ENCODE results near the gene SHF. TPM values are rescaled to one million over a fixed set of nuclear protein-coding genes. Genes with fewer than 3 reads are reported as not detected.

The SHF gene
- total RNA-seq, 1 donor from 2014 or later: 6.4 TPM

DNA sequence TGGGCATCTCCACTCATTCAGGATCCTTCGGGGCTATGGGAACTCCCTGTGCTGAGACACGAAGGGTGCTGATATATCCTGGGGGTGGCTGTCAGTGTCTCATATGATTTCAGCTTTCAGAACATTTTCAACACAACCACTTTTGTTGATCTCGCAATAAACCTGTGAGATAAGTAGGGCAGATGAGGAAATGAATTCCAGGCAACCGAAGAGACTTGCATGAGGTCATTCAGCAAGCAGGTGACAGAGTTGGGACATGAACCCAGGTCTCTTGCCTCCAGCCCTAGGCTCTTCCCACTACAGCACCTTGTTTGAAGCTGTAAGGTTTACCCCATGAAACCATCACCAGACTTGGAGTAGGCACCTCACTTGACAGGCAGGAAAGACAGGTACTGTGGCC lies 41.4 kb downstream of the SHF start:
- no peaks in the 10 kb centered on the region for H3K9me3 ChIP-seq
- H3K4me3 ChIP-seq: no peak overlapping the region
- peaks cover 12% of the 10 kb centered on the region for H3K4me1 ChIP-seq
- peaks cover 60% of the 10 kb centered on the region for H3K36me3 ChIP-seq
- peak overlapping the region; percentile 18 for H3K27ac ChIP-seq
- intact Hi-C loops (cut with DNase I): no loop called here
- TF ChIP-seq, protein P1, sequence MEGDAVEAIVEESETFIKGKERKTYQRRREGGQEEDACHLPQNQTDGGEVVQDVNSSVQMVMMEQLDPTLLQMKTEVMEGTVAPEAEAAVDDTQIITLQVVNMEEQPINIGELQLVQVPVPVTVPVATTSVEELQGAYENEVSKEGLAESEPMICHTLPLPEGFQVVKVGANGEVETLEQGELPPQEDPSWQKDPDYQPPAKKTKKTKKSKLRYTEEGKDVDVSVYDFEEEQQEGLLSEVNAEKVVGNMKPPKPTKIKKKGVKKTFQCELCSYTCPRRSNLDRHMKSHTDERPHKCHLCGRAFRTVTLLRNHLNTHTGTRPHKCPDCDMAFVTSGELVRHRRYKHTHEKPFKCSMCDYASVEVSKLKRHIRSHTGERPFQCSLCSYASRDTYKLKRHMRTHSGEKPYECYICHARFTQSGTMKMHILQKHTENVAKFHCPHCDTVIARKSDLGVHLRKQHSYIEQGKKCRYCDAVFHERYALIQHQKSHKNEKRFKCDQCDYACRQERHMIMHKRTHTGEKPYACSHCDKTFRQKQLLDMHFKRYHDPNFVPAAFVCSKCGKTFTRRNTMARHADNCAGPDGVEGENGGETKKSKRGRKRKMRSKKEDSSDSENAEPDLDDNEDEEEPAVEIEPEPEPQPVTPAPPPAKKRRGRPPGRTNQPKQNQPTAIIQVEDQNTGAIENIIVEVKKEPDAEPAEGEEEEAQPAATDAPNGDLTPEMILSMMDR (IDR thresholded peaks at IDR 0.05): no peak
- no peaks in the 10 kb centered on the region for H3K27me3 ChIP-seq (ENCODE audit: low read depth)
- ATAC-seq (peak; percentile 58 to 64), DNase-seq (no peak)

DNA sequence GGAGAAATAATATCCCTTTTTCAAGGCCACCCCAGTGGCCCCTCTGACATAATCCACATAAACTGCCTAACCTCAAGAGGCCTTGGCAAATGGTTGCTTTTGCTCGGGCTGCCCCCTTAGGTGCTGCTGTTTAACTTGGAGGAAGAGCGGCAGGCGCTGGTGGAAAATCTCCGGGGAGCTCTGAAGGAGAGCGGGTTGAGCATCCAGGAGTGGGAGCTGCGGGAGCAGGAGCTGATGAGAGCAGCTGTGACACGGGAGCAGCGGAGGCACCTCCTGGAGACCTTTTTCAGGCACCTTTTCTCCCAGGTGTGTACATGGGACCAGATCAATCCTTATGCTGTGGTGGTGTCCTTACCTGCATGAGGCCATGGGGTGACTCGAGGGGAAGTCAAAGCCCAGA lies 43.0 kb downstream of the SHF start:
- Histone ChIP-seq H3K4me3 (no peak overlapping the region), H3K9me3 (no peaks in the 10 kb centered on the region), H3K4me1 (peaks cover 21% of the 10 kb centered on the region), H3K36me3 (peaks cover 58% of the 10 kb centered on the region), H3K27me3 (ENCODE audit: low read depth) (no peaks in the 10 kb centered on the region), H3K27ac (no peak overlapping the region)
- DNase-seq: no peak
- ATAC-seq: no peak
- intact Hi-C loops (cut with DNase I): no loop called here
- TF ChIP-seq, protein P1 (IDR thresholded peaks at IDR 0.05): no peak

DNA sequence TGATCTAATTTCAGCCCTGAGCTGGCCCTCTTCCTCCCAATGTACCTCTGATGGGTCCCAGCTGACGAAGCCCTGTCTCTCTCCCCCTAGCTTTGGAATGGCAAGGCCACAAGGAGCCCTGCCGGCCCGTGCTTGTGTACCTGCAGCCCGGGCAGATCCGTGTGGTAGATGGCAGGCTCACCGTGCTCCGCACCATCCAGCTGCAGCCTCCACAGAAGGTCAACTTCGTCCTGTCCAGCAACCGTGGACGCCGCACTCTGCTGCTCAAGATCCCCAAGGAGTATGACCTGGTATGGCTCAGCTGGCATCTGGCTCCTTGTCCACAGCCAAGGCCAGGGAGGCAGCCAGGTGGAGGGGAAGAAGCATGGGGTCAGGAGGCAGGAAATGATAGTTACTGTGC lies 43.8 kb downstream of the SHF start:
- Histone ChIP-seq H3K9me3 (no peaks in the 10 kb centered on the region), H3K4me3 (no peak overlapping the region), H3K36me3 (peaks cover 58% of the 10 kb centered on the region), H3K4me1 (peaks cover 21% of the 10 kb centered on the region), H3K27ac (no peak overlapping the region), H3K27me3 (ENCODE audit: low read depth) (no peaks in the 10 kb centered on the region)
- TF ChIP-seq, protein P1 (IDR thresholded peaks at IDR 0.05): no peak
- intact Hi-C loops (cut with DNase I): no loop called here
- DNase-seq (no peak), ATAC-seq (no peak)

DNA sequence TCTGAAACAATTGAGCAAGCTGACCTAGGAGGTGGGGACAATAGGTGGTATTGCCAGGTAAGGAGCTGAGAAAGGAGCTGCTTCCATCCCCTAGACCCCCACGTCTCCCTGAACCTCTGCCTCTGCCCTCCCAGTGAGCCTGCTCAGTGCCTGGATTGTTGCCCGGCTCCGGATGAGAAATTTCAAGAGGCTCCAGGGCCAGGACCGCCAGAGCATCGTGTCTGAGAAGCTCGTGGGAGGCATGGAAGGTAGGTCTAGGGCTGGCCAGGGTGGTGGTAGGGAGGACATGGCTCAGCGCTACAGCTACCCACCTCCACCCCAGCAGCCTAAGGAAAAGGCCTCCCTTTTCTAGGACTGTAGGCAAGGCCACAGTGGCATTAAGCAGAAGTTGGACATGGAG lies 44.7 kb downstream of the SHF start:
- Histone ChIP-seq H3K36me3 (peaks cover 54% of the 10 kb centered on the region), H3K4me1 (peaks cover 21% of the 10 kb centered on the region), H3K9me3 (no peaks in the 10 kb centered on the region), H3K4me3 (no peak overlapping the region), H3K27me3 (ENCODE audit: low read depth) (peaks cover 3% of the 10 kb centered on the region), H3K27ac (no peak overlapping the region)
- intact Hi-C loops (cut with DNase I): no loop called here
- TF ChIP-seq, protein P1 (IDR thresholded peaks at IDR 0.05): no peak
- ATAC-seq: no peak
- DNase-seq: no peak

DNA sequence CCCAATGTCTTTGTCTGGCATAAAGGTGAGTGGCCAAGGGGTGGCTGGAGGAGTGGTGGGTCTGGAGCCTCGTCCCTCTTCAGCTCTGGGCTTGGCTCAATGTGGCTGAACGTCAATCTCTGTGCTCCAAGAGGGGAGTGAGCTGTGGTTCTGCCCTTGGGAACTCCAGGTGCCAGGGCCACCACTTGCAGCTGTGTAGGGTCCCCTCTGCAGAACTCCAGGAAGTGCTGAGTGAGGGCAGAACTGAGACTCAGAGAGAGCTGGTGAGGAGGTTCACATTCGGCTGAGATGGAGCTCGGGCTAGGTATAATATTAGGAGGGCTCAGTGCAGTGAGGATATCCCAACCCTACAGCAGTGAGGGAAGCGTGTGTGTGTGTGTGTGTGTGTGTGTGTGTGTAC lies 46.4 kb downstream of the SHF start:
- no peak overlapping the region for H3K27ac ChIP-seq
- no peak for DNase-seq

More for the DNA sequence above, 46.4 kb downstream of the SHF start:
- Histone ChIP-seq H3K4me1 (peaks cover 19% of the 10 kb centered on the region), H3K9me3 (no peaks in the 10 kb centered on the region), H3K27me3 (ENCODE audit: low read depth) (peaks cover 10% of the 10 kb centered on the region), H3K4me3 (no peak overlapping the region), H3K36me3 (peaks cover 39% of the 10 kb centered on the region)
- TF ChIP-seq, protein P1 (IDR thresholded peaks at IDR 0.05): no peak
- no peak for ATAC-seq
- intact Hi-C loops (cut with DNase I): no loop called here
